ENCODE results near the gene ICE1. TPM values are rescaled to one million over a fixed set of nuclear protein-coding genes. Genes with fewer than 3 reads are reported as not detected.
"Not testable (repeated sequence)": the region's sequence is repeated elsewhere in the genome, so short reads cannot be mapped to it uniquely, and the experiment has no call there.

ICE1 gene
- total RNA-seq, 1 donor = 35.4 TPM

DNA sequence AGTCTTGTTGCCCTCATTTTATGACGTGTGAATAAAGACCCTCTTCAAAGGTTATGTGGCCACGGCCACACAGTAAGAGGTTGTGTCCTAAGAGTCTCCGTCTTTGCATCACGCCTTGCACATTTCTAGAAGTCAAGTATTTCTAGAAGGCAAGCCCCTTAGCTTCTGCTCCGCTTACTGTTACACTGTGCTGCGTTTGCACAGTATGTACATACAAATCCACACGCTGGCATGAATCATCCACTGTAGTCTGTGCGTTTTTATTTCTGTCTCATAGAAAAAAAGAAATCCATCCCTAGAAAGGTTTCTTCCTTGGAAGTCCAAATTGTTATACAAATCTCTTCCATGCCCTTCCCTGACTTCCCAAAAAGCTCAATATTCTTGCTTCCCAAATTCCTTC, 21.4 kb upstream of the ICE1 start:
- DNase-seq (ENCODE audit: low read depth) = no peak
- H3K4me3 ChIP-seq (ENCODE audit: low read depth, low read length) = no peak overlapping the region
- TF ChIP-seq, protein P1, sequence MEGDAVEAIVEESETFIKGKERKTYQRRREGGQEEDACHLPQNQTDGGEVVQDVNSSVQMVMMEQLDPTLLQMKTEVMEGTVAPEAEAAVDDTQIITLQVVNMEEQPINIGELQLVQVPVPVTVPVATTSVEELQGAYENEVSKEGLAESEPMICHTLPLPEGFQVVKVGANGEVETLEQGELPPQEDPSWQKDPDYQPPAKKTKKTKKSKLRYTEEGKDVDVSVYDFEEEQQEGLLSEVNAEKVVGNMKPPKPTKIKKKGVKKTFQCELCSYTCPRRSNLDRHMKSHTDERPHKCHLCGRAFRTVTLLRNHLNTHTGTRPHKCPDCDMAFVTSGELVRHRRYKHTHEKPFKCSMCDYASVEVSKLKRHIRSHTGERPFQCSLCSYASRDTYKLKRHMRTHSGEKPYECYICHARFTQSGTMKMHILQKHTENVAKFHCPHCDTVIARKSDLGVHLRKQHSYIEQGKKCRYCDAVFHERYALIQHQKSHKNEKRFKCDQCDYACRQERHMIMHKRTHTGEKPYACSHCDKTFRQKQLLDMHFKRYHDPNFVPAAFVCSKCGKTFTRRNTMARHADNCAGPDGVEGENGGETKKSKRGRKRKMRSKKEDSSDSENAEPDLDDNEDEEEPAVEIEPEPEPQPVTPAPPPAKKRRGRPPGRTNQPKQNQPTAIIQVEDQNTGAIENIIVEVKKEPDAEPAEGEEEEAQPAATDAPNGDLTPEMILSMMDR (IDR thresholded peaks at IDR 0.05; ENCODE audit: insufficient read depth, low read depth, low read length) = no peak

DNA sequence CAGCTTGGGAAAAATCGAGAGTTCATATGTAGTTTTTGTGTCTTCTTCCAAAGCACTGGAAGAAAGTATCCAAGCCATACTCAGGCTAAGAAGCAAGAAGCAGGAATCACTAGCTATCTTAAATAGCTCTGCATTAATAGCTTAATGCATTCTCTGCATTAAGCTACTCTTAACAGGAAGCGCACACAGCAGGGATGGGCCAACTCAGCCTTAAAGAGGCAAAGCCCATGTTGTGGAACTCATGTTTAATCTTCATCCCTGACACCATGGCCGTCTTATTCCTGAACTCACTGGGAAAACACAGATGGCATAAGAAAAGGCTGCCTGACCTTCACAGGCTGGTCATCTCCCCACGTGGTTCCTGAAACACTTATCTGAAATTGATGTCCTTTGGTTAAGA, 18.7 kb upstream of the ICE1 start:
- TF ChIP-seq, protein P1 (IDR thresholded peaks at IDR 0.05; ENCODE audit: insufficient read depth, low read depth, low read length) = no peak
- no peak overlapping the region for H3K4me3 ChIP-seq (ENCODE audit: low read depth, low read length)
- DNase-seq (ENCODE audit: low read depth) = no peak

DNA sequence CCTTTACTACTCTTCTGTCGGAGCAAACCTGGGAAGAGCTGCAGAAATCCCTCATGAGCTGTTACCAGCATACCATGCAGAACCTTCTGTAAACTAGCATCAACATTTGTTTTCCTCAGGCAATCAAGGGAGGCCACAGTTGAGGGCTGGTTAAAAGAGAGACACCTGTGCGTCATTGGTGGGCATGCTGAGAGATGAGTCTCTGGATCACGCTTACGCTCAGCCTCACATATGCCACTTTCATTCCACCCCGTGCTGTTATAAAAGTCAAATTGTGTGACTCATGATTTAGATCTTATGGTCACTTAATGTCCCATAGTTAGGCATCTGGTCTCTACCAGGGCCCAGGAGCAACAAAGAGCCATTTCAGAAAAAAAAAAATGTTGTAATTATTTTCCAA, 18.1 kb upstream of the ICE1 start:
- H3K4me3 ChIP-seq (ENCODE audit: low read depth, low read length) = no peak overlapping the region
- no peak for DNase-seq (ENCODE audit: low read depth)
- TF ChIP-seq, protein P1 (IDR thresholded peaks at IDR 0.05; ENCODE audit: insufficient read depth, low read depth, low read length) = no peak

DNA sequence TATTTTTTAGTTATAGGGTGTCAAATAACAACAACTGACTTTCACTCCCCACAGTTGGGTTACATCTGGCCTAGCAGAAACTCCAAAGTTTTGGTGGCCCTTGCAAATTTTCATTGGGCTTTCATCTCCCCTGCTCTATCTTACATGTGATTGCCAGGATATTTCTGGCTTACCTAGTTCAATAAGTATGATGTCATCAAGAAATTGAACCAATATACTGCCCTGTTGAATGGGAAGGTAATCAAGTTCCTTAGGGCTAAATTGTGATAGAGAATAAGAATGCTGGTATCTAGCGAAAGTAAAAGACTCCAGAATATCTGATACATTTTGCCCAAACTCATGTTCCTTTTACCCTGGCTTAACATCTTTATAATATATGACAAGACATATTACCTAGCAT, 17.0 kb upstream of the ICE1 start:
- no peak overlapping the region for H3K4me3 ChIP-seq (ENCODE audit: low read depth, low read length)
- TF ChIP-seq, protein P1 (IDR thresholded peaks at IDR 0.05; ENCODE audit: insufficient read depth, low read depth, low read length) = no peak
- no peak for DNase-seq (ENCODE audit: low read depth)

DNA sequence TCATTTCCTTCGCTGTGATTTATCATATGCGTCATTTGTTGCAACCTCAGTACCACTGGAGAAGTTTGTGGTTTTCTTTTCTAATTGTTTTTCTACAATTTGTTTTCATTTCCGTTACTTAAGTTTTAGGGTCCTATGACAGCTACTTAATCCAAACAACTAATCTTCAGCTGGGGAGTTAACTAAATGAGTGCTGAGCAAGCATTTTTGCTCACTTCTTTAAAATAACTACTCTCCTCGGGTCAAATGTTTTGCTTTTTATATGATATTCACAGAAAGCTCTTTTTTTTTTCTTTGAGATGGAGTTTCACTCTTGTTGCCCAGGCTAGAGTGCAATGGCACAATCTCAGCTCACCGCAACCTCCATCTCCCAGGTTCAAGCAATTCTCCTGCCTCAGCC, 14.6 kb upstream of the ICE1 start:
- no peak for DNase-seq (ENCODE audit: low read depth)
- no peak overlapping the region for H3K4me3 ChIP-seq (ENCODE audit: low read depth, low read length)
- TF ChIP-seq, protein P1 (IDR thresholded peaks at IDR 0.05; ENCODE audit: insufficient read depth, low read depth, low read length) = no peak

DNA sequence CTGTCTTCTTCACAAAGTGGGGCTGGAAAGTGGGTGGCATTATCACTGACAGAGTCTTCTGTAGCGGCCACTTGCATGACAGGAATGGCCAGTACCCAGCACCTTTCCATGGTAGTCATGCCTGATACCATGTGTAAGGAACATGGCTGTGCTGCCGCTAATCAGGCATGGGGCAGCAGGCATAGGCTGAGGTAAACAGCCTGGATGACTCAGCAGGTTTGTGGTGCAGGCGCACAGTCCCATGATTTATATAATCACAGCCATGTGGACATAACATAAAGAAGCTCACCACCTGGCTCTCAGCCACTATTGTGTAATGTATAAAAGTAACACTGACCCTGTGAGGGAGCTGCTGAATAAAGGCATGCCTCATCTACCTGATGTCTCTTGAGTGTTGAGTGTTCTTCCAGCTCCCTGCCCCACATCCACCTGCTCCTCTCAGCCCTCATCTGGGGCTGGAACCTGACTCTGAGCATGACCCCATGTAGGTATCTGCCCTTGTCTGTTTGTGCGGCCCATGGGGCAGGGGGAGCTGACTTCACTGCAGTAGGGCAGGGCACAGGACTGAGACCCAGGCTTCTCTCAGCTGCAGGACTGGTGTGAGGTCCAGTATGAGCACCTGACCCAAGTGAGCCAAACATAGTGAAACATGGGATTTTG, 13.2 kb upstream of the ICE1 start:
- TF ChIP-seq, protein P1 (IDR thresholded peaks at IDR 0.05; ENCODE audit: insufficient read depth, low read depth, low read length) = no peak
- no peak for DNase-seq (ENCODE audit: low read depth)
- H3K4me3 ChIP-seq (ENCODE audit: low read depth, low read length) = no peak overlapping the region

DNA sequence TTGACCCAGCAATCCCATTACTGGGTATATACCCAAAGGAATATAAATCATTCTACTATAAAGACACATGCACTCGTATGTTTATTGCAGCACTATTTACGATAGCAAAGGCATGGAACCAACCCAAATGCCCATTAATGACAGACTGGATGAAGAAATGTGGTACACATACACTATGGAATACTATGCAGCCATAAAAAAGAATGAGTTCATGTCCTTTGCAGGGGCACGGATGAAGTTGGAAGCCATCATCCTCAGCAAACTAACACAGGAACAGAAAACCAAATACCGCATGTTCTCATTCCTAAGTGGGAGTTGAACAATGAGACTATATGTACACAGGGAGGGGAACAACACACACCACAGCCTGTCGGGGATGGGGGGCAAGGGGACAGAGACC, 8.6 kb upstream of the ICE1 start:
- not testable (repeated sequence) for H3K4me3 ChIP-seq (ENCODE audit: low read depth, low read length); DNase-seq (ENCODE audit: low read depth)

All from fibroblast of villous mesenchyme (primary cell).